Trophoblast cell (in vitro differentiated cells and primary cell): ENCODE data around the gene MCF2.

Experiments
- DNase-seq, 2 donors: peaks; one replicate each; pipeline ENCODE4 v3.0.0-alpha.2; 2016
- H2AFZ ChIP-seq: 2 replicates; pipeline ENCODE4 v1.6.1; 2013; ENCODE audit warnings: low read length, moderate library complexity, mild to moderate bottlenecking; ENCODE audit not compliant: insufficient read depth, poor library complexity
- H2AK5ac ChIP-seq: 2 replicates; pipeline ENCODE4 v1.6.1; 2013; ENCODE audit warnings: mild to moderate bottlenecking, low read length
- H2BK120ac ChIP-seq: 2 replicates; pipeline ENCODE4 v1.6.1; 2013; ENCODE audit warnings: low read length, mild to moderate bottlenecking, moderate library complexity; ENCODE audit not compliant: insufficient read depth, poor library complexity
- H2BK12ac ChIP-seq: 2 replicates; pipeline ENCODE4 v1.6.1; 2013; ENCODE audit warnings: mild to moderate bottlenecking, low read length, moderate library complexity
- H2BK5ac ChIP-seq: 2 replicates; pipeline ENCODE4 v1.6.1; 2013; ENCODE audit warnings: low read length, low read depth, moderate library complexity, mild to moderate bottlenecking; ENCODE audit not compliant: poor library complexity
- H3K14ac ChIP-seq: 2 replicates; pipeline ENCODE4 v1.6.1; 2013; ENCODE audit warnings: mild to moderate bottlenecking, low read length
- H3K18ac ChIP-seq: 2 replicates; pipeline ENCODE4 v1.6.1; 2013; ENCODE audit warnings: mild to moderate bottlenecking, low read length
- H3K23ac ChIP-seq: 2 replicates; pipeline ENCODE4 v1.6.1; 2013; ENCODE audit warnings: low read length
- H3K27ac ChIP-seq: 2 replicates; pipeline ENCODE4 v1.5.1; 2013; ENCODE audit warnings: low read depth, mild to moderate bottlenecking, inconsistent platforms, low read length, moderate library complexity
- H3K27me3 ChIP-seq: 2 replicates; pipeline ENCODE4 v1.6.1; 2013; ENCODE audit warnings: inconsistent platforms, mild to moderate bottlenecking, low read length, moderate library complexity; ENCODE audit not compliant: insufficient read depth
- H3K36me3 ChIP-seq, 2 experiments: 1 replicate in 1 of 2; 2 replicates in 1 of 2; pipeline ENCODE4 v1.6.1; 2013; ENCODE audit warnings: low read length in 2 of 2, mild to moderate bottlenecking in 2 of 2, moderate library complexity in 1 of 2; ENCODE audit not compliant: insufficient read depth in 2 of 2, control insufficient read depth in 1 of 2
- H3K4ac ChIP-seq: 2 replicates; pipeline ENCODE4 v1.6.1; 2013; ENCODE audit warnings: low read depth, mild to moderate bottlenecking, low read length, moderate library complexity
- H3K4me1 ChIP-seq, 2 experiments: 1 replicate in 1 of 2; 2 replicates in 1 of 2; pipeline ENCODE4 v1.6.1; 2013; ENCODE audit warnings: low read length in 2 of 2, mild to moderate bottlenecking in 2 of 2, moderate library complexity in 1 of 2; ENCODE audit not compliant: insufficient read depth in 2 of 2, control insufficient read depth in 1 of 2
- H3K4me2 ChIP-seq: 2 replicates; pipeline ENCODE4 v1.6.1; 2013; ENCODE audit warnings: inconsistent platforms, mild to moderate bottlenecking, low read length, moderate library complexity
- H3K4me3 ChIP-seq: 2 replicates; pipeline ENCODE4 v1.5.1; 2013; ENCODE audit warnings: mild to moderate bottlenecking, low read depth, low read length, inconsistent platforms
- H3K79me1 ChIP-seq: one replicate; pipeline ENCODE4 v1.6.1; 2013; ENCODE audit warnings: low read length
- H3K79me2 ChIP-seq: 2 replicates; pipeline ENCODE4 v1.6.1; 2013; ENCODE audit warnings: low read length, mild to moderate bottlenecking; ENCODE audit not compliant: control insufficient read depth, insufficient read depth, poor library complexity
- H3K9ac ChIP-seq: 2 replicates; pipeline ENCODE4 v1.6.1; 2013; ENCODE audit warnings: mild to moderate bottlenecking, low read length
- H3K9me3 ChIP-seq: 2 replicates; pipeline ENCODE4 v1.6.1; 2013; ENCODE audit warnings: low read depth, mild to moderate bottlenecking, control low read depth, inconsistent platforms, low read length; ENCODE audit not compliant: insufficient read depth
- H4K12ac ChIP-seq: 2 replicates; pipeline ENCODE4 v1.6.1; 2013; ENCODE audit warnings: low read depth, mild to moderate bottlenecking, low read length, moderate library complexity
- H4K8ac ChIP-seq: 2 replicates; pipeline ENCODE4 v1.6.1; 2013; ENCODE audit warnings: low read depth, mild to moderate bottlenecking, low read length, moderate library complexity
- H4K91ac ChIP-seq: one replicate; pipeline ENCODE4 v1.6.1; 2013; ENCODE audit warnings: low read depth, mild to moderate bottlenecking, low read length, moderate library complexity
- WGBS: extraction: QIAGEN DNeasy Blood & Tissue Kit; methylation state at CpG from one replicate; pipeline ENCODE4 v1.1.7; 2013; ENCODE audit warnings: missing lambda C conversion rate; ENCODE audit not compliant: insufficient read length, insufficient coverage; ENCODE audit errors: extremely low coverage; 5-methylcytosine and 5-hydroxymethylcytosine counted together

MCF2 gene

DNA sequence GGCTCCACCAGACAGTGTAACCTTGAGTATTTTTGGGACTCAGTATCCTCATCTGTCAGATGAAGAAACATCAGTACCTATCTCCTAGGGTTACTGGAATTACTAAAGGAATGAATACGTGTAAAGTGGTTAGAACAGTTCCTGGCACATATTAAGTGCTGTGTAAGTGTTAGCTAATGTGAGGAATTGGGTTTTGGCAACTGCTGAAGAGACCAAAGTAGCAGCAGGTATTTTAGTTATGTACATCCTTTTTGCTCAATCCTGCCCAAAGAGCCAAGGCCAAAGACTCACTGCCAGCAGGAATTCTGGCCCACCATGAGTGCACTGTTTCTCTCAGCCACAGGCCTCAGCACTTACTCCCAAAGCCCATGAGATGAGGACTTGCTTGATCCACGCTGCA, 16.7 kb upstream of the MCF2 start:
- no peak for DNase-seq
- H3K9me3 ChIP-seq, result no peaks in the 10 kb centered on the region
- no peak overlapping the region for H3K14ac ChIP-seq
- peaks cover 0 to 2% of the 10 kb centered on the region in 2 experiments for H3K4me1 ChIP-seq
- no peak overlapping the region for H3K9ac ChIP-seq
- H3K79me2 ChIP-seq, result no peaks in the 10 kb centered on the region
- H3K18ac ChIP-seq, result no peak overlapping the region
- H3K27ac ChIP-seq, result no peak overlapping the region
- no peaks in the 10 kb centered on the region for H3K27me3 ChIP-seq
- no peak overlapping the region for H3K4me3 ChIP-seq
- no peak overlapping the region for H2BK5ac ChIP-seq
- H3K36me3 ChIP-seq, result no peaks in the 10 kb centered on the region
- H2AFZ ChIP-seq, result no peak overlapping the region
- no peak overlapping the region for H2BK12ac ChIP-seq
- no peak overlapping the region for H3K4ac ChIP-seq
- H3K4me2 ChIP-seq, result no peak overlapping the region
- H4K8ac ChIP-seq, result no peak overlapping the region
- no peak overlapping the region for H2AK5ac ChIP-seq
- WGBS, result no CpG with 5 or more reads among the region's 2 CpGs
- no peak overlapping the region for H3K23ac ChIP-seq
- H2BK120ac ChIP-seq, result no peak overlapping the region
- no peak overlapping the region for H4K12ac ChIP-seq
- H3K79me1 ChIP-seq, result no peaks in the 10 kb centered on the region
- H4K91ac ChIP-seq, result no peak overlapping the region

GRCh38 chrX:139720979-139721378, 13.0 kb upstream of the MCF2 start:
- no peak overlapping the region for H3K4me3 ChIP-seq
- H2BK12ac ChIP-seq, result no peak overlapping the region
- H3K23ac ChIP-seq, result no peak overlapping the region
- H3K14ac ChIP-seq, result no peak overlapping the region
- H2AFZ ChIP-seq, result no peak overlapping the region
- H3K27ac ChIP-seq, result no peak overlapping the region
- H3K4me2 ChIP-seq, result no peak overlapping the region
- no peaks in the 10 kb centered on the region for H3K79me1 ChIP-seq
- no peaks in the 10 kb centered on the region for H3K9me3 ChIP-seq
- H4K12ac ChIP-seq, result no peak overlapping the region
- no peak overlapping the region for H3K18ac ChIP-seq
- WGBS, result no CpG with 5 or more reads among the region's 6 CpGs
- no peak overlapping the region for H3K9ac ChIP-seq
- H2BK5ac ChIP-seq, result no peak overlapping the region
- H3K4ac ChIP-seq, result no peak overlapping the region
- no peaks in the 10 kb centered on the region for H3K27me3 ChIP-seq
- no peak overlapping the region for H2AK5ac ChIP-seq
- no peak overlapping the region for H2BK120ac ChIP-seq
- H3K79me2 ChIP-seq, result no peaks in the 10 kb centered on the region
- H3K4me1 ChIP-seq, result peaks cover 0 to 2% of the 10 kb centered on the region in 2 experiments
- no peak overlapping the region for H4K91ac ChIP-seq
- no peaks in the 10 kb centered on the region for H3K36me3 ChIP-seq
- no peak overlapping the region for H4K8ac ChIP-seq
- DNase-seq, result no peak

DNA sequence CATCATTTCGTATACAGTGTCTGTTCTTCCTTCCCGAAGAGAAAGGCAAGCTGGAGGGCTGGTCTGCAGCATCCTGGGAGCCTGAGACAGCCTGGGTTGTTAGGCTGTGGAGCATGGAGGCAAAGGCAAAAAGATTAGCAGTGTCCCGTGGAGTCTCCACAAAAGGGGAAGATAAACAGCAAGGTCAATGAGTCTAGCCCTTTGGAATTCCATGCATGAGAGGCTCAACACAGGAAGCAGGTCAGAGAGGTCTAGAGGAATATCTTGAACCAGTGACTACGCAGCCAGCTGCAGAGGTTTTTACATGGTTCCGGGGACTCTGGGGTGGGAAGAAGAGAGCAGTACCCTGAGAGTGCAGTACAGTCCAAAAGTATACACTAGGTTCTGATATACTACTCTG, 12.2 kb upstream of the MCF2 start:
- H2BK120ac ChIP-seq, result peak overlapping the region; percentile 6
- no peak overlapping the region for H2BK5ac ChIP-seq
- no peak overlapping the region for H4K12ac ChIP-seq
- no peaks in the 10 kb centered on the region for H3K27me3 ChIP-seq
- H3K27ac ChIP-seq, result peak overlapping the region; percentile 34
- DNase-seq, result peak in 1 of 2 donors; percentile 55
- no peak overlapping the region for H3K4ac ChIP-seq
- no peak overlapping the region for H3K18ac ChIP-seq
- WGBS, result no CpG with 5 or more reads among the region's 5 CpGs
- no peak overlapping the region for H2AFZ ChIP-seq
- no peaks in the 10 kb centered on the region for H3K79me1 ChIP-seq
- H3K4me1 ChIP-seq, result peaks cover 0 to 2% of the 10 kb centered on the region in 2 experiments
- H3K4me3 ChIP-seq, result no peak overlapping the region
- H3K14ac ChIP-seq, result no peak overlapping the region
- no peaks in the 10 kb centered on the region for H3K36me3 ChIP-seq
- no peak overlapping the region for H3K9ac ChIP-seq
- H3K79me2 ChIP-seq, result no peaks in the 10 kb centered on the region
- H4K8ac ChIP-seq, result no peak overlapping the region
- H3K4me2 ChIP-seq, result no peak overlapping the region
- H3K9me3 ChIP-seq, result no peaks in the 10 kb centered on the region
- H2BK12ac ChIP-seq, result no peak overlapping the region
- no peak overlapping the region for H3K23ac ChIP-seq
- H2AK5ac ChIP-seq, result no peak overlapping the region
- no peak overlapping the region for H4K91ac ChIP-seq

- no peaks in the 10 kb centered on the region for H3K79me1 ChIP-seq
- H3K9me3 ChIP-seq, result no peaks in the 10 kb centered on the region
- H2AK5ac ChIP-seq, result no peak overlapping the region
- H2BK12ac ChIP-seq, result no peak overlapping the region
- no peak overlapping the region for H2BK120ac ChIP-seq
- no peak for DNase-seq
- H4K91ac ChIP-seq, result no peak overlapping the region
- H4K8ac ChIP-seq, result no peak overlapping the region
- H3K14ac ChIP-seq, result no peak overlapping the region
- no peaks in the 10 kb centered on the region for H3K36me3 ChIP-seq
- no peak overlapping the region for H2BK5ac ChIP-seq
- H3K9ac ChIP-seq, result no peak overlapping the region
- H3K27me3 ChIP-seq, result no peaks in the 10 kb centered on the region
- H3K4me3 ChIP-seq, result no peak overlapping the region
- no peak overlapping the region for H3K27ac ChIP-seq
- no peaks in the 10 kb centered on the region for H3K79me2 ChIP-seq
- no peaks in the 10 kb centered on the region for H3K4me1 ChIP-seq
- no peak overlapping the region for H2AFZ ChIP-seq
- no peak overlapping the region for H3K23ac ChIP-seq
- H3K18ac ChIP-seq, result no peak overlapping the region
- no peak overlapping the region for H3K4ac ChIP-seq
- no peak overlapping the region for H3K4me2 ChIP-seq
- no CpG with 5 or more reads among the region's 3 CpGs for WGBS
- H4K12ac ChIP-seq, result no peak overlapping the region
Measured at GRCh38 chrX:139702658-139703057, 5.3 kb downstream of the MCF2 start.
